ENCODE measurements around the gene HIPK2.

The HIPK2 gene

GRCh38 chr7:139666501-139666900, 111.3 kb downstream of the HIPK2 start:
- no peak for DNase-seq

- no peak for DNase-seq
Observed at GRCh38 chr7:139664434-139664833, 113.4 kb downstream of the HIPK2 start.

GRCh38 chr7:139663608-139664177, 114.1 kb downstream of the HIPK2 start:
- DNase-seq = no peak

- DNase-seq = no peak
Observed at GRCh38 chr7:139661903-139662302, 115.9 kb downstream of the HIPK2 start.

- DNase-seq = no peak
Observed at GRCh38 chr7:139661043-139661440, 116.8 kb downstream of the HIPK2 start.

- DNase-seq = no peak
Observed at GRCh38 chr7:139660317-139661042, 117.3 kb downstream of the HIPK2 start.

GRCh38 chr7:139659922-139660316, 117.9 kb downstream of the HIPK2 start:
- no peak for DNase-seq

- no peak for DNase-seq
Observed at GRCh38 chr7:139658908-139659675, 118.7 kb downstream of the HIPK2 start.

GRCh38 chr7:139658296-139658695, 119.5 kb downstream of the HIPK2 start:
- no peak for DNase-seq

GRCh38 chr7:139657725-139658124, 120.1 kb downstream of the HIPK2 start:
- DNase-seq = no peak

GRCh38 chr7:139656387-139656786, 121.4 kb downstream of the HIPK2 start:
- DNase-seq = no peak

GRCh38 chr7:139655305-139655704, 122.5 kb downstream of the HIPK2 start:
- no peak for DNase-seq

GRCh38 chr7:139654276-139655181, 123.3 kb downstream of the HIPK2 start:
- no peak for DNase-seq

- no peak for DNase-seq
Observed at GRCh38 chr7:139651914-139652313, 125.9 kb downstream of the HIPK2 start.

GRCh38 chr7:139651308-139651707, 126.5 kb downstream of the HIPK2 start:
- DNase-seq = no peak

GRCh38 chr7:139650429-139651100, 127.2 kb downstream of the HIPK2 start:
- no peak for DNase-seq

GRCh38 chr7:139648941-139649425, 128.8 kb downstream of the HIPK2 start:
- DNase-seq = no peak

GRCh38 chr7:139648391-139648861, 129.4 kb downstream of the HIPK2 start:
- DNase-seq = no peak

- no peak for DNase-seq
Observed at GRCh38 chr7:139647814-139648390, 129.9 kb downstream of the HIPK2 start.

GRCh38 chr7:139647085-139647484, 130.7 kb downstream of the HIPK2 start:
- no peak for DNase-seq

- no peak for DNase-seq
Observed at GRCh38 chr7:139646566-139646965, 131.2 kb downstream of the HIPK2 start.

All from NCI-H2081 treated with DMSO at 0.1 percent for 48 hours (cell line).